Peyer's patch (tissue), 4 donors: Measurements from ENCODE around the gene SLC2A4RG. TPM values are rescaled to one million over a fixed set of nuclear protein-coding genes. Genes with fewer than 3 reads are reported as not detected.

ENCODE experiments used
- DNase-seq, 3 donors: peaks; one replicate each; pipeline ENCODE4 v3.0.0-alpha.2; 2017 to 2019
- H3K27ac ChIP-seq, 4 donors: fragments of 200-600 bp; sonication (generic); one replicate each; pipeline ENCODE4 v1.5.1; 2016 to 2019
- H3K27me3 ChIP-seq, 2 donors: fragments of 200-600 bp; sonication (generic); one replicate each; pipeline ENCODE4 v1.5.1; 2019
- H3K36me3 ChIP-seq, 3 donors: fragments of 200-600 bp; sonication (generic); one replicate each; pipeline ENCODE4 v1.5.1; 2016 to 2019
- H3K4me1 ChIP-seq, 4 donors: fragments of 200-600 bp; sonication (generic); one replicate each; pipeline ENCODE4 v1.5.1; 2016 to 2019
- H3K4me3 ChIP-seq, 4 donors: fragments of 200-600 bp; sonication (generic); 1 replicate in 3 of 4; 2 replicates in 1 of 4; pipeline ENCODE4 v1.5.1; 2016 to 2019; ENCODE audit warnings: mild to moderate bottlenecking in 1 of 4
- H3K9me3 ChIP-seq, 4 donors: fragments of 200-600 bp; sonication (generic); one replicate each; pipeline ENCODE4 v1.5.1; 2016 to 2019; ENCODE audit warnings: mild to moderate bottlenecking in 1 of 4
- CTCF ChIP-seq, 6 experiments: fragments of 450-650 bp in 4 of 6; fragments of 200-600 bp in 2 of 6; sonication (generic) in 1 of 6; IDR thresholded peaks; one replicate each; pipeline ENCODE4 v1.5.1; 2017 to 2019; ENCODE audit warnings: antibody characterized with exemption in 6 of 6, mild to moderate bottlenecking in 3 of 6, moderate library complexity in 1 of 6
- POLR2A ChIP-seq, 2 donors: fragments of 450-650 bp; IDR thresholded peaks; one replicate each; pipeline ENCODE4 v1.5.1; 2017; ENCODE audit warnings: antibody characterized with exemption in 2 of 2, mild to moderate bottlenecking in 2 of 2, moderate library complexity in 2 of 2
- total RNA-seq, 4 donors: library from RNA; depleted of rRNA; stranded (reverse); fragments of >200 nt; gene quantifications; one replicate each; pipeline ENCODE4 v1.1.0, GENCODE V29; 2016

SLC2A4RG gene
- total RNA-seq, 4 donors from 2014 or later, result 34.2 to 54.5 (median 40.4) TPM

DNA sequence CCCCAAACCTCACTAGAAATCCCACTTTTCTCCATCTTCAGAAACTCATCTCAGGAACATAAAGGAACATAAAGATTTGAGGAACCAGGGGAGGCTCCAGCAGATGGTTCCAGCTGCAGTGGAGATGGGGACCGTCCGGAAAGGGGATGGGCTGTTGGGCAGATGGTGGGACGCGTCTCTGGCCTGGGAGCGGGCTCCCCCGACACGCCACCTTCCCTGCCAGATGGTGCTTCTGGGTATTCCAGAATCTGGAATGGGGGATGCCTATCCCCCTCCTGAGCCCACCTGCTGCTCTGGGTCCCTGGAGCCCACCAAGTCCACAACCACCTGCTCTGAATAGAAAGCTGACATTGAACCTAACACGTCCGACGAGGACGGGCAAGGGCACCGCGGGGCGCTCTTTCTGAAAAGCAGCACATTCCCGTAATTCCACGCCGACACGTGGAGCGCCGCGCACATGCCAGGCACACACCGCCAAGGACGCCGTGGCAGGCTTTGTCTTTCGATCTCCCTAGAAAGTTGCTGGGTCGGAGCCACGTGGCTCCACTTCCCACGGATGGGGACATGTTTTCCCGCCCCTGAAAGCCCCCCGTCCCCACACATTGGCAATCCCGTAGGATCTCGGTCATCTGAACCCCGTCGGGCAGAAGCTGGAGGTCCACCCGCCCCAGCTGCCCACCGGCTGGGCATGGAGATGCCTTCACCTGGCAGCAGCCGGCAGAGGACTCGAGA lies 27.3 kb downstream of the SLC2A4RG start:
- DNase-seq, result no peak
- H3K27me3 ChIP-seq, result no peaks in the 10 kb centered on the region
- no peaks in the 10 kb centered on the region for H3K9me3 ChIP-seq
- no peak for TF ChIP-seq CTCF (IDR thresholded peaks at IDR 0.05)
- no peak for TF ChIP-seq POLR2A (IDR thresholded peaks at IDR 0.05)
- no peak overlapping the region for H3K27ac ChIP-seq
- H3K4me1 ChIP-seq, result no peaks in the 10 kb centered on the region
- peaks cover 0 to 4% (median 0%) of the 10 kb centered on the region in 3 donors for H3K36me3 ChIP-seq
- H3K4me3 ChIP-seq, result no peak overlapping the region

- Histone ChIP-seq H3K4me1 (no peaks in the 10 kb centered on the region), H3K9me3 (no peaks in the 10 kb centered on the region), H3K27me3 (no peaks in the 10 kb centered on the region), H3K27ac (no peak overlapping the region), H3K36me3 (peaks cover 0 to 4% (median 0%) of the 10 kb centered on the region in 3 donors), H3K4me3 (no peak overlapping the region)
- TF ChIP-seq POLR2A (IDR thresholded peaks at IDR 0.05), result no peak
- TF ChIP-seq CTCF (IDR thresholded peaks at IDR 0.05), result no peak
- DNase-seq, result no peak
Observed at GRCh38 chr20:63767456-63767855, 27.9 kb downstream of the SLC2A4RG start.

- no peak overlapping the region for H3K27ac ChIP-seq
- DNase-seq, result no peak
- TF ChIP-seq CTCF (IDR thresholded peaks at IDR 0.05) (no peak), POLR2A (IDR thresholded peaks at IDR 0.05) (no peak)
- H3K4me3 ChIP-seq, result no peak overlapping the region
- H3K27me3 ChIP-seq, result no peaks in the 10 kb centered on the region
- peaks cover 0 to 1% (median 0%) of the 10 kb centered on the region in 4 donors for H3K4me1 ChIP-seq
- H3K36me3 ChIP-seq, result peaks cover 0 to 4% (median 0%) of the 10 kb centered on the region in 3 donors
- H3K9me3 ChIP-seq, result no peaks in the 10 kb centered on the region
Observed at GRCh38 chr20:63767886-63768285, 28.3 kb downstream of the SLC2A4RG start.

- no peak for TF ChIP-seq CTCF (IDR thresholded peaks at IDR 0.05)
- Histone ChIP-seq H3K4me1 (peaks cover 0 to 9% (median 0%) of the 10 kb centered on the region in 4 donors), H3K27ac (no peak overlapping the region)
Observed at GRCh38 chr20:63768591-63769515, 29.3 kb downstream of the SLC2A4RG start.

DNA sequence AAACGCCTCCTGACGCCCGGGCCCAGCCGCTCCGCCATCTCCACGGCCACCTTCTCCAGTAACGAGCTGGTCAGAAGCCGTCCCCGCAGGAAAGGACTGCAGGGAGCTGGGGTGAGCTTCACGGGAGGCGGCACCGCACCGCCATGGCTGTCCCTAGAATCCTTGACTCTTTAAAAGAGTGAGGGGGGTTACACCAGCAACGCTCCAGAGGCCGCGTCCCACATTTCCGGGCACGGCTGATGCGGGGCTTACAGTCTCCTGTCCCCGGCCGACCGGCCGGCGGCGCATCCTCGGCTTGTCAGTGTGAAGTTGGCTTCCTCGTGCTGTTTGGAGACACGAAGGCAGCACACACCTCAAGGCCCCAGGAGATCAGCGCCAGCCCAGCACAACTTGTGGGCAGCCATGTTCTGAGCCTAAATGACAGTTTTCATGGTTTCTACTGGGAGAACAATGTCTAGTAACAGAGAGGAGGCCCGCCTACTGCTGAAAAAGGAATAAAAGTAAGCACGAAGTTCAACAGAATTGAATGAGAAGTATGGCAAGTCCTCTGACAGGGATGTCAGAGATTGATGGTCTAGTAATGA lies 30.4 kb downstream of the SLC2A4RG start:
- H3K27me3 ChIP-seq, result no peaks in the 10 kb centered on the region
- H3K4me1 ChIP-seq, result peaks cover 0 to 9% (median 0%) of the 10 kb centered on the region in 4 donors
- no peak overlapping the region for H3K4me3 ChIP-seq
- H3K36me3 ChIP-seq, result peaks cover 0 to 4% (median 0%) of the 10 kb centered on the region in 3 donors
- no peaks in the 10 kb centered on the region for H3K9me3 ChIP-seq
- H3K27ac ChIP-seq, result no peak overlapping the region
- no peak for DNase-seq
- TF ChIP-seq CTCF (IDR thresholded peaks at IDR 0.05), result no peak
- no peak for TF ChIP-seq POLR2A (IDR thresholded peaks at IDR 0.05)

More at GRCh38 chr20:63768591-63769515, 29.3 kb downstream of the SLC2A4RG start:
- H3K27me3 ChIP-seq, result no peaks in the 10 kb centered on the region
- no peak for DNase-seq
- no peak overlapping the region for H3K4me3 ChIP-seq
- no peaks in the 10 kb centered on the region for H3K9me3 ChIP-seq
- H3K36me3 ChIP-seq, result peaks cover 0 to 4% (median 0%) of the 10 kb centered on the region in 3 donors
